Activated CD4-positive, alpha-beta T cell treated with anti-CD3 and anti-CD28 coated beads, Interleukin-2, amount 50 U/mL, for 4 hours (primary cell): Measurements from ENCODE around the gene MAFG.

Experiments used
- DNase-seq, 2 experiments: peaks; one replicate each; pipeline ENCODE4 v3.0.0-alpha.2; 2020

Gene MAFG

DNA sequence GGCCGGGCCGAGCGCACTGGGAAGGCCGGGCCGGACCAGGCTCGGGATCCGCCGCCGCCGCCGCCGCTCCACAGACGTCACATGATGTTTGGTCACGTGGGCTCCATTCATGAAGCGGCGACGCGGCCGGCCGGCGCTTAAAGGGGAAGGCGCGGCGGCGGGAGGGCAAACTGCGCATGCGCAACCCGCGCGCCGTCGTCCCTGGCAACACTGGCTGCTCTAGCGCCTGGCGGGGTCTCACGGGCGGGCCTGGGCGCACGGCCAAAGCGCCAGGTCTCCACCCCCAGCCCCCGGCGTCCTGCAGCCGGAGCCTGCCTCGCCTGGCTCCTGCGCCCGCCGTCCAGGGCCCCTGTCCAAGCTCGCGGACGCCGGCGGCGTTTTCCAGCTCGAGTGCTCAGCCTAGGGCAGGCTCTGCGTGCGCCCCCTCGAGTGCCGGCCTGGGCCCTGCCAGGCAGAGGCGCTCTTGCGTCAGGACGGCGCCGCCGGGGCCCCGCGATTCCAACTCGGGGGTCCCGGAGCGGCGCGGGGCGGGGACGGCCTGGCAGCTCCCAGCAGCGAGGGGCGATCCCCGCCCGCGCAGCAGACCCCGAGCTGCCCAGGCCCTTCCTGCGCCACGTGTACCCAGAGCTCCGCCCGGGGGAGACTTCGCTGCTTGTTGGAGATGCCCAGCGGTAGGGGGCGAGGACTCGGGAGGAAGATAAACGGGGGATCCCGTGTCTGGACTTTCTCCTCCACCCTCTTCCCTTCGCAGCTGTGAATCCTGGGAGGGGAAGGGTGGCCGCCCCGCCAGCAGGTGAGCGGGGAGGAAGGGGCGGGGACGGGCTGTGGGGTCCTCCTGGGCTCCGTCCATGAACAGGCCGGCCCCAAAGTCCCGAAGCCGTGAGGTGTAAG, at the start of gene MAFG:
MAFG (minus strand) TSS at position 83 of the 891 bp plus-strand sequence. CDS start 4,550 bp downstream, outside the sequence.
- DNase-seq, result peak; percentile 77 to 83

DNA sequence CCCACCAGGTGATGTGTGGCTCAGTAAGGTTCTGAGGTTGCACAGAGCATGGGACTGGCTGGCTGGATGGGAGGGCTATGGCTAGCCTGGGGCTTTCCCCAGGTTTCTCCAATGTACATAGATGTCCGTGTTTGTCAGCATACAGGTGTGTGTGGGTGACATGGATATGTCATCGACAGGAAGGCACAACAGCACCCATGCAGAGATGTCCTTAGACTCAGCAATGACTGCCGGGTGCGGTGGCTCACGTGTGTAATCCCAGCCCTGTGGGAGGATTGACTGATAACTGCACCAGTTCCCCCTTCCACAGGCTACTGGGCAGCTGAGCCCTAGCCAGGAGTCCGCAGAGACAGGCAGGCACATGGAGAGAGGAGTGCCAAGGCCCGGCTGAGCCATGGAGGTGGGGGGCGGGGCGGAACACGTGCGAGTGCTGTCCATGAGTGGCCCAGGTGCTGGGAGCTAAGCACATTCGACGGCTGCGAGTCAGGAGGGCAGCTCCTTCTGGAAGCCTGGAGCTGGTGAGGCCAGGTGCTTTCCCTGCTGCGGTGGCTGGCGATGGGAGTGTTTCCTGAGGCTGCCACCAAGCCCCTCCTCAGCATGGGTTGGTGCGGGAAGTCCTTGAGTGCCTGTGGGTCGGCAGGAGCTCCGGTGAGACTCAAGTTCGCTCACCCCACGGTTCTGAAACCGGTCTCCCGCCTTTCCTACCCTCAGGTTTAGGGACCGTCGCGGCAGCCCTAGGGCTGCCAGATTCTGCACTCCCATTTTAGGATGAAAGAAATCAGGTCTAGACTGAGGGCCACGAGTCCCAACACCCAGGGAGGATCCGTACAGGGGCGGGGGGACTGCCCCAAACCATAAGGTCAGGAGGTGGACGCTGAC, 49.0 kb upstream of the MAFG start:
- DNase-seq, result peak; percentile 29 to 30

DNA sequence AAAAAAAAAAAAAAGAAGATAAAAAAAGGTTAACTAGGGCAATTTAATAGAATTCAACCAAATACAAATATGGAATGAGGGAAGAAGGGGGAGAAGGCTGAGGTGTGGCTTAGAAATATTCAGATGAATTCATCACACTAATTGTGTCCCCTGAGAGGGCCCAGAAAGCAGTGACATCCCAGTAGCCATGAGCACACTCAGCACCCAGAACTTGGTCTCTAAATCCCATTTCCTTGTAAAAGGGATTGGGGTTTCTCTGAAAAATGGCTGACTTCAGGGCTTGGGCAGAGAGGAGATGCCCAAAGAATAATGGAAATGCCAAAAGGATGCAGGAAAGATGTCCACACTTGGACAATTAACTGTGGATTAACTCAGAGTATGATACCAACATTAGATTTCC, 45.9 kb upstream of the MAFG start:
- no peak for DNase-seq

DNA sequence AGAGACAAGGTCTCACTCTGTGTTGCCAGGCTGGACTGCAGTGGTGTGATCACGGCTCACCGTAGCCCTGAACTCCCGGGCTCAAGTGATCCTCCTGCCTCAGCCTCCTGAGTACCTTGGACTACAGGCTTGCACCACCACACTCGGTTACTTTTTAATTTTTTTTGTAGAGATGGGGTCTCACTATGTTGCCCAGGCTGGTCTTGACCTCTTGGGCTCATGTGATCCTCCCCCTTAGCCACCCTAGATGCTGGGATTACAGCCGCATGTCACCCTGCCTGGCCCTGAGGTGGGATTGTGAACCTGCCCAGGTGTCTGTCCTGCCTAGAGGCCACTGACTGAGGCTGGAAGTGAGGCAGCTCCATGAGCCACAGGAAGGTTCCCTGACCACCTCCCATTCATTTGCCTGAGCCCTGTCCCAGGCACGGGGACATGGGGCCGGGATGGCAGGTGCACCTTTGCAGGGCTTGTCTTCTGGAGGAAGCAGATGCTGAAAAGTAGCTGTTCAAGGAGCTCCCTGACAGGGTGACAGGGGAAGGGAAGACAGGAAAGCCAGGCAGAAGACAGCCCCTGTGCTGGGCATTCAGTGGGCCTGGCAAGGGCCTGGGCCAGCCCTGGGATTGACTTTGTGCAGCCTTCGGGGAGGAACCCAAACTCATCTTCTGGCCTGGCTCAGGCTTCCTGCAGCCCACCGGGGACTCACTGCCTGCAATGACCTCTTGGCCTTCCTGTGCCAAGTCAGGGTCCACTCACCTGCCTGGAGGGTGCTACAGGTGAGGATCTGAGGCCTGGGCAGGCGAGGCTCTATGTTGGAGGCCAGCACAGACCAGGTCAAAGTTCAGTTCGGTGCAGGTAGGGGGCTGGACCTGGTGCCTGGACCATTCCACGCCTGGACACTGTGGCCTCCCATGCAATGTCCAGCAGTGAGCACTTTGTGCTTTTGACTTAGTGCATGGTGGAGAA, 41.6 kb upstream of the MAFG start:
- no peak for DNase-seq

DNA sequence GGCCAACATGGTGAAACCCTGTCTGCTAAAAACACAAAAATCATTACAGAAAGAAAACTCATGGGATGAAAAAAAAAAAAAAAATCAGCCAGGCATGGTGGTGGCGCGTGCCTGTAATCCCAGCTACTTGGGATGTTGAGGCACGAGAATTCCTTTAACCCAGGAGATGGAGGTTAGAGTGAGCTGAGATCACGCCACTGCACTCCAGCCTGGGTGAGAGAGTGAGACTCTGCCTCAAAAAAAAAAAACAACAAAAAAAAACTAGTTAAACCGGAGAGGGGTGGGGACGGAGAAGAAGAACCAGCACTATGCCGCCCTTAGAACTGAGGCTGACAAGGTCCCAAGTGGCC, 40.8 kb upstream of the MAFG start:
- no peak for DNase-seq

DNA sequence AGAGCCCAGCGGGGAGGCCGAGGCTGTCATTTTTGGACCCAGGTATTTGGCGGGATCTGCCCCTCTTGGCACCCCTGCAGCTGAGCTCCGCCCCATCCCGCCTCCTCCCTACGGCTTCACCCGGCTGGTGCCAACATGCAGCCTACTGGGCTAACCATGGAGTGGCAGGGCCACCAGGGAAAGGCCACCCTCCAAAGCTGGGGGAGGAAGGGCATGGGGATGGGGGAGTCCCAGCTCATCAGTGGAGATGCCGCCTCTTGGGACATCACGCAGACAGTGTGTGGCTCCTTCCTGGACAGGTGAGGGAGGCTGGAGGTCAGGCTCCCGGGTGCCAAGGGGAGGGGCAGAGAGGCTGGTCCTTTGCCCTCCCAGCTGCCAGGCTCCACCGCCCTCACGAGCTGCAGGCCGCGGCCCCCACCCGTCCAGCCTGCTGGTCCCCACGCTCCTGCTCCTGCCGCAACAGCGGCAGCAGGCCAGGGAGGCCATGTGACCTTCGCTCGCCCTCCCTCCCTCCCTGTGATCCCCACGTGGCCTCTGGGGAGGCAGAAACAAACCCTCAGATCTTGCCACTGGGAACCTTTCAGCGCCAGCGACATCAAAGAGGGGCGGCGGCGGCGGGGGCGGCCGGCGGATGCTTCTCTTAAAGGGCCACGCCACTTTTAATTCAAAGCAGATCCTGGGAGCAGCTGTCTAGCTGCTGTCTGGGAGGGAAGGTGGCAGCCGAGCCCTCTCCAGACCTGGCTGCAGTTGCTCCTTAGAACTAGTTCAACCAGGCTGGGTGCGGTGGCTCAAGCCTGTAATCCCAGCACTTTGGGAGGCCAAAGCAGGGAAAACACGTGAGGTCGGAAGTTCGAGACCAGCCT, 40.2 kb upstream of the MAFG start:
- peak; percentile 90 for DNase-seq

DNA sequence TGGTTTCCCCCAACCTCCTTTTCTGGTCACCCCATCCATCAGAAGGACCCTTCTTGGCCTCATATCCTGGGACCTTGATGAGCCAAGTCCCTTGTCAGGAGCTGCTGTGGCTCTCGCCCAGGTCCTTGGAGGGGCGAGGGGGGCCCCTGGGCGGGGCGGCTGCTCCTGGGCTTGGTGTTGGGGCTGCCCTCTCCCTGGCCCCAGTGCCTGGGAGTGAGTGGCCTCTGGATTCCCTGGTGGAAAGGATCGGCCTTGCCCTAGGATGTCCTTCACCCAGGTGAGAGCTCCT, 39.7 kb upstream of the MAFG start:
- DNase-seq, result no peak

DNA sequence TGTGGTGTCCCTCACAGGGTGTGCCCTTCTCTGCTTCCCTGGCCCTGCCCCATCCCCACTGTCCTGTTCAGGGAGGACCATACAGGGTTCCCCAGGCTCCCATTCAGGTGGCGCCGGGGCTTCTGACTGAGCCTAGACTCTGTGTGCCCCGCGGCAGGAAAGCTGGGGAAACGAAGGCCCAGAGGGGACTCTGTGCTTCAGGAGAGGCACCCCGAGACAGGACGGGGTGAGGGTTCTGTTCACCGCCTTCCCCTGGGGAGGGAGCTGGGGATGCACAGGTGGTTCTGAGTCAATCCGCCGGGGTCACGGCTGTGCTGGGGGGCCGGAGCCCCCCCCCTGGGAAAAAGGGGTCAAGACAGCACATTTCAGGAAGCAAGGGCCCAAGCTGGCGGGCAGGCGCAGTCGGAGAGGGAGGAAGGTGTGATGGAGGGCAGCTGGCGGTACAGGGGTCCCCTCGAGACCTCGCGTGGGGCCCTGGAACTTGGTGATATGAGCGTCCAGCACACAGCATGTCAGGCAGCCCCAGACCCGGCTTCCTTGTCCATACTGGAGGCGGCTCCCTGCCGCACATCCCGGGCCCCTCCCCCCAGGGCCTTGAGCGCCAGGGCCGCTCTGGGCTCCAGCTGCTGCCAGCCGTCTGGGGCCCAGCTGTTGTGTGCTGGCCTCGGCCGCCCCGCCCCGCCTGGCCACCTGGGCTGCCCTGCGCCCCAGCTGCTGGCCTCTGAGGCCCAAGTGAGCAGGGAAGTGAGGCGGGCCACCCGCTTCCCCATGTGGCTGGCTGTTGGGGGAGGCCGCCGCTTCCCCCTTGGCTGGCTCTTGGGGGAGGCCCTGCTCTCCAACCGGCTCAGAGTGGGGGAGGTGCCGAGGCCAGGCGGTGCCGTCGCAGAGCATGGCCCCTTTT, 39.1 kb upstream of the MAFG start:
- DNase-seq, result no peak

DNA sequence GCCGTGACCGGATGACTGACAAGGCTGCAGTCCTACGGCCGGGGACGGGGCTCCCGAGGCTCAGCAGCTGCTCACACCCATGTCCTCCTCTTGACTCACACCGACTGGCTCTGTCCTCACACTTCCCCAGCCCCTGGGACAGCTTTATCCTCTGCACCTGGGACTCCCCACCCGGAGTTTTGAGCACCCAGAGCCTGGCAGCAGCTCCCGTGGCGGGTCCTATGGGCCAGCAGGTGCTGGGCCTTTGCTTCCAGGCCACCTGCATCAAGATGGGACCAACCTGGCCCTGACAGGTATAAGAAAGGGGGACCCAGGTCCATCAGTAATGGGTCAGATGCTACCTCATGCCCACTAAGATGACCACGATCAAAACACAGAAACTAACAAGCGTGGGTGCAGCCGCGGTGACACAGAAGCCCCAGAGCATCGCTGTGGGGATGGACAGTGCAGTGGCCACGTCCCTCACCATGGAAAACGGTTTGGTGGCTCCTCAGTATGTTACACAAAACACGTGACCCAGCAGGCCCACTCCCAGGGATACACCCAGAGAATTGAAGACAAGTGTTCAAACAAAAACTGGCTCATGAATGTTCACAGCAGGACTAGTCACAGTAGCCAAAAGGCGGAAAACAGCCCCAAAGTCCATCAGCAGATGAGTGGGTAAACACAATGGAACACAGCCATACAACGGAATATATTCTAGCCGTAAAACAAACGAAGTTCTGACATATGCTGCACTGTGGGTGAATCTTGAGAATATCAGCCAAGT, 36.7 kb upstream of the MAFG start:
- no peak for DNase-seq

DNA sequence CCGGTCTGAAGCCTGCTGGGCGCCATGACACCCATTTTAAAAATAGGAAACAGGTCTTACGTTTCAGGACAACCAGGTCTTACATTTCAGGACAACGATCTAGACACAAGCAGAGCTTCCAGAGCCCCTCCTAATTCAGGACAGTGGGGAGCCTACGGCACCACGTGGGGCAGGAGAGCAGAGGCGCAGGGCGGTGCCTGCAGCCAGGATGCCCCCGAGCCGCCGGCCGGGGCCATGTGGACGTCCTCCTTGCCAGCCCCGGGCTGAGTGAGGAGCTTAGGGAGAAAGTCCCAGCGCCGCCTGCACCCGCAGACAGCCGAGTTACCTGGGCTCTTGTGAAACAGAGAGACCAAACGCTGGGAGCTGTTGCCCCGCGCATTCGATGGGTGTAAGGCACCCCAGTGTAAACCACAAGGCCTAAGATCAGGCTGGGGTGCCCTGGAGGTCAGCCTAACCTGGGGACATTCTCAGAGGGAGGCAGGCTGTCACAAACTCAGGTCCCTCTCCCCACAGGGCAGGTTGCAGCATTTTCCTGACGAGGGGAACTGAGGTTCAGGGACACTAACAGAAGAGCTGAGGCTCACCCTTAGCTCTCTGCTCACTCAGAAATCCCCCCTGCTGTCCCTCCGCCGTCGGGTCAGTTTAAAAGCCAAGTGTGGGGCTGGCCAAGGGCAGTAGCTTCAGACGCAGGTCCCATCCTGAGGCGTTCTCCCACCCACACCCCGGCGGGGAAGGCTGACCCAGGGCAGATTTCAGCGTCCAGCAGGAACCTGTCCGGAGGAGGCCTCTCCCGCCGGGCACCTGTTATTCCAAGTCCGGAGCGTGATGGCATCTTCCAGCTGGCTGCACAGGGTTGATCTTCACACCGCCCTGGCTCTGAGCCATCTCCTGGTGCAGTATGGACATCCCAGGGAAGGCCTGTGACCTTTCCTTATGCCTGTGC, 35.2 kb upstream of the MAFG start:
- no peak for DNase-seq

DNA sequence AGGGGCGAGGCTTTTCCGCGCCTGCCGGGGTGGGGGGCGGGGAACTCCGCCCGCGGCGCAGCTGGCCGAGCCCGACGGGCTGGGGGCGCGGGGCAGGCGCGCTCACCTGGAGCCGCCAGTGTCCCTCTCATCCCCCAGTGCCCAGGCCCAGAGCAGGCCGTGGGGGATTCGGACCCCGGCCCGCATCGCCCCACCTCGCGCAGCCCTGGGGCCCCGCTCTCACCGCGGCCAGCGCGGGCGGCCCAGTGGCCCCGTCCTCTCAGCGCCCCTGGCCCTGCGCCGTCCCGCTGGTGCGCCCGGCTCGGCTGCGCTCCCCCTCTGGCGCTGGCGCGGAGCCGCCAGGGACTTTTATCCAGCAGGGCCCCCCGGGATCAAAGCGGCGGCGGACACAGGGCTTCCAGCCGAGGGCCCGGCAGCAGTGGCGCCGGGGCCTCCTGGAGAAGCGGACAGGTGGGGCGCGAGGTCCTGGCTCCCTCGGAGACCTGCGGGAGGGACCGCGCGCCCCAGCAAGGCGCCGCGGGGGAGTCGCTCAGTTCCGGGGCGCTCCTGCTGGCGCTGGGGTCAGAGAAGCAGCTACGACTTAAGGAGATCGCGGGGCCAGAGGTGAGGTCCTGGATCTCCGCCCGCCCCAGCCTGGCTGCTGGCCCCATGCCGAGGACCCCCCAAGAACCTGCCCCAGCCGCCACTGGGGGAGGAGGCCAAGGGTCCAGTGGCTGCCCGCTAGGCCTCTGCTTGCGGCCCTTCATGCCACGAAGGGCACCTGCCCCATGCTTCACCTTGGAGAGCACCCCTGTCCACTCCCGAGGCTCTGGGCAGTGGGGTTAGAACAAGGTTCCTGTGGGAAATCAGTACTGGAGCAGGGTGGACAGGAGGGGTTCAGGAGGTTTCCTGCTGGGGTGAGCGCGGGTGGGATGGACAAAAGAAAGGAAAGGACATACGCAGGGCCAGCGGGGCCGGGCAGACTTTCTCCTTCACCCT, 34.3 kb upstream of the MAFG start:
- no peak for DNase-seq

DNA sequence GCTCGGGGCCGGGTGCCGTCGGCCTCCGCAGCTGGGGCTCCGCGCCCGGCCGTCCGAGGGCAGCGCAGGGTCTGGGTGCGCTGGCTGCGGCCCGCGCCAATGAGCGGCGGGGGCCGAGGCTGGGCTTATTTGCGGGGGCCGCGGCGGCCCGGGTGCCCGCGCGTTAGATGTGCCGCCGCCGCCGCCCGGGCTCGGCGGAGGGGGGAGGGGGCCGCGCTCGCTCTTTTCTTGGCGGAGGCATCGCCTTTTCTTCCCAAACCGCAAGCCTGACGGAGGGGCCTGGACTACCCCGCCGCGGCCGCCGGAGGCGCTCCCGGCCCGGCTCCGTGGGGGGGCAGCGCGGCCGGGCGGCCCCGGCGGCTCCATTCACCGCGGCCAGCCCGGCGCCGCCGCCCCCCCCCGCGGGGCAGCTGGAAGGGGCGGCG, 33.6 kb upstream of the MAFG start, which contains the start of gene NOTUM:
NOTUM (minus strand) TSS at position 101 of the 425 bp plus-strand sequence. CDS start 278 bp downstream, outside the sequence.
- DNase-seq, result no peak

DNA sequence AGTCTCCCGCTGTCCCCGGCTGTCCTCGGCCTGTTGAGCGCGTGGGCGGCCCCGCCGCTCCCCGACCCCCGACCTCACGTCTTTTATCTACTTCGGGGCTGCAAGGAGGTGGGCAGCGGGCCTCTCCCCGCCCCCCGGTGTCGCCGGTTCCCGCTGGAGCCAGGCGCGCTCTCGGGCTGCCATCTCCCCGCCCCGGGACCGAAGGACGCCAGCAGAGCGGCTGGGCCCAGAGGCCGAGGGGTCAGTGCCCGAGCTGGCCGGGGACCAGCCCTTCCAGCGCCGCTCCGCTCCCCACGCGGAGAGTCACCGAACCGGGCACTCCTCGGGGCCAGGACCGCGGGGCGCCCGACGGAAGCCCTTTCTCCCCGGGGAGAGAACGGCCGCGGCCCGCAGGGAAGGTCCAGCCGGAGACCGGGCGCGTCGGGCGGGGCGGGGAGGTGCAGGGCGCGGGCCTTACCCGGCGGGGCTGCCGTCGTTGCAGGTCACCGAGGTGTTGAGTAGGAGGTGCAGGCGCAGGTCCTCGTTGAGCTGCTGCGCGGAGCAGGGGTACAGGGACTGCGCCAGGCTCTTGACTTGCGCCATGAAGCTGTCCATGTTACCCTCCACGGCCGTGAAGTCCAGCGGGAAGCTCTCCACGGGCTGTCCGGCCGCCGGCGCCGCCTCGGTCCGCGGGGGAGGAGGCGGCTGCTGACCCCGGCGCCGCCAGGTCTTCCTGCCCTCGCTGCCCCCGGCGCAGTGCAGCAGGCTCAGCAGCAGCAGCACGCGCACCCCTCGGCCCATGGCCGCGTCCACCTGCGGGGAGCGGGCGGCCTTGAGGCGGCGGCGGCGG, 32.8 kb upstream of the MAFG start:
- no peak for DNase-seq

DNA sequence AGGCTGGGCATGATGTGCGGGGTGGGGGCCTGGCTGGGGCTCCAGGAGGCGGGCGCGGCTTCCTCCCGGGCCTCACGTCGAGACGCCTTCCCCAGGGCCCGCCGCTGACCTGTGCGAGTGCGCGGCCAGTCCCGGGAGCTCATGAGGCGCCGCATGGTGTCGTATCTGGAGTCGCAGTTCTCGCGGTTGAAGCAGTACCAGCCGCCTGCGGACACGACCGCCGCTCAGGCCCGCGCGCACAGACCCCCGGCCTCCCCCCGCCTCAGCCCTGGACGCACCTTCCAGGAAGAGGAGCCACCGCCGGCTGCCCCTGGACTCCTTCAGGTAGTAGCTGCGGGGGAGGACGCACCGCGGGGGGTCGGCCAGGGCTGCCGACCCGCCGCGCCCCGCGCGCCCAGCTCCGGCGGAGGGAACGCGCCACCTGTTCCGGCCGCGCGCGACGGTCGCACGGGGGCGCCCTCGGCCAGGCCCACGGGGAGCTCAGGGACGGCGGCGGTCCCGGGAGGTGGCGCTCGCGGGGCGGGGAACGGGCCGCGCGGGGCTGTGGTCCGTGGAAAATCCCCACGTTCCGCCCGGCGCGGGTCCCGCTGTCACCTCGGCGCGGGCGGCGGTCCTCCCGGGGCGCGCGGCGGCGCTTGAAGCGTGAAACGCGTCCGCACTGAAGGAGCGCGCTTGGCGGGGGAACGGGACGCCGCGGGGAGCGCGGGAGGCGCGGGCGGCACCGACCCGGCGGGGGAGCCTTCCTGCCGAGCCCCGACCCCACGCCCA, 32.0 kb upstream of the MAFG start:
- DNase-seq, result peak; percentile 77 to 80

DNA sequence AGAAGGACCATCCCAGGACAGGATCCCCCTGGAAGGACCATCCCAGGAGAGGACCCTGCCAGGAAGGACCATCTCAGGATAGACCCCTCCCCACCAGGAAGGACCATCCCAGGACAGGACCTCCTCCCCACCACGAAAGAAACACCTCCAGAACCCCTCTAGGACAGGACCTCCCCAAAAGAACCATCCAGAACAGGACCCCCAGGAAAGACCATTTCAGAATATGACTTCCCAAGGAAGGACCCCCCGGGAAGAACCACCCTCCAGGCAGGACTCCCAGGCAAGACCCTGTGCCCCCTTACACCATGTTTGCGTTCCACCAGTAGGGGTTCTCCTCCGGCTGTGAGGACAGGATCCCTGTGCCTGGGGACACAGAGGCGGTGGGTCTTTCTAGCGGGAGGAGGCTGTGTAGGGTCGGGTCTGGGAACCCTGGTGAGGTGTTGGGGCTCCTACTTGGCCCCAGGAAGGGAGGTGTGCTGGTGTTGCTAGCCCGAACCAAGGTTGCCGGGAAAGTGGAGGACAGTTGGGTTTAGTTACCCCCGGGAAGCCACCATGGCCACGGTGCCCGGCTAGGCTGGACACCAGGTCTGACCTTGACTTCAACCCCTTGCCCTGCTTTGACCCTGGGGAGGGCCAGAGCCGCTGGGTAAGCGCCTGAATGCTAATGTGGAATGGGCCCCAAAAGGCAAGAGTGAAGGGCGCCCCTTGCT, 31.3 kb upstream of the MAFG start:
- DNase-seq, result no peak
